IPS-18c (cell line): Measurements from ENCODE around the gene P2RX2.

Experiments used
- H3K4me3 ChIP-seq: 2 replicates; pipeline ENCODE4 v1.7.0; 2013; ENCODE audit warnings: low read depth, mild to moderate bottlenecking, low read length, moderate library complexity; ENCODE audit not compliant: insufficient read depth
- H3K9me3 ChIP-seq: one replicate; pipeline ENCODE4 v1.6.1; 2013; ENCODE audit warnings: mild to moderate bottlenecking, low read length, moderate library complexity; ENCODE audit not compliant: control insufficient read depth, insufficient read depth

The P2RX2 gene

GRCh38 chr12:132581348-132582057 is 37.1 kb upstream of the P2RX2 start:
- peak overlapping the region; percentile 44; the same call in 1 of the 2 replicates for H3K4me3 ChIP-seq
- no peaks in the 10 kb centered on the region for H3K9me3 ChIP-seq

- Histone ChIP-seq H3K4me3 (peak overlapping the region; percentile 44), H3K9me3 (no peaks in the 10 kb centered on the region)
Measured at GRCh38 chr12:132582058-132582420, 36.5 kb upstream of the P2RX2 start.

GRCh38 chr12:132582582-132583410 is 35.8 kb upstream of the P2RX2 start:
- Histone ChIP-seq H3K9me3 (no peaks in the 10 kb centered on the region), H3K4me3 (peak overlapping the region; percentile 44)

GRCh38 chr12:132583411-132583710 is 35.2 kb upstream of the P2RX2 start:
- Histone ChIP-seq H3K9me3 (no peaks in the 10 kb centered on the region), H3K4me3 (peak overlapping the region; percentile 34; the same call in 1 of the 2 replicates)

DNA sequence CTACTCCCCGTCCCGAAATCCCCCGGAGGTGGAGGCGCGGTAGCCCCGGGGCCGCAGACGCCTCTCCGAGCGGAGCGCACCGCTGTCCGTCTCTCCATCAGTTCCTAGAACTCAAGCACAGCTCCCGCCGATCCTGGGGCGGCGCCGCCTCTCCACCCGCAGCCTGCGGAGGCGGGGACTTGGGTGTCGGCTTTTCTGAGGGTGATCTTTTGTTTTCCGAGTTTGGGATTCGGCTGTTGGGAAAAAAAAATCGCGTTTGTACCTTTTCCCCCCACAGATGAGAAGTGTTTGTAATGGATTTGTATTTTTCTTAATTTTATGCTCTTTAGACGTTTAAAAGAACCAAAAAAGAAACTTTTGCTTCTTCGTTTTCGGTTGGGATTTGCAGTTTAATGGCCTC is 34.8 kb upstream of the P2RX2 start:
- no peaks in the 10 kb centered on the region for H3K9me3 ChIP-seq

DNA sequence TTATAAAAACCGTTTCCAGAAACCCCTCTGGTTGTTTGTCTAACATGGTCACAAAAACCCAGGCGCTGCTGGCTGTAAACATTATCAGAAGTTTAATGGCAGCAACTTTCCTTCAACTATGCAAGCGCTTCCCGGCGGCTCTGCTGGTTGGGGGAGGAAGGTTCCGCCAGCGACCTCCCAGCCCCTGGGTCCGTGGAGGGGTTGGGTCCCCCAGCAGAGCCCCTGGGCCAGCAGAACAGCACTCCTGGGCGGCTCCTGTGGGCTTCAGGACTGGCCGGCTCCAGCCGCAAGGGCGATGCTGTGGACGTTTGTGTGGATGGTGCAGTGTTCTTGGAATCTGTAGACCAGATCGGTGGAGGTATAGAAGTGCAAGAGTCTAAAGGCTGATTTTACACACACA is 34.1 kb upstream of the P2RX2 start:
- Histone ChIP-seq H3K9me3 (no peaks in the 10 kb centered on the region), H3K4me3 (no peak overlapping the region)

More for the DNA sequence above, 34.8 kb upstream of the P2RX2 start:
- peak overlapping the region; percentile 34; the same call in 1 of the 2 replicates for H3K4me3 ChIP-seq

- H3K9me3 ChIP-seq: no peaks in the 10 kb centered on the region
- no peak overlapping the region for H3K4me3 ChIP-seq
Measured at GRCh38 chr12:132585177-132585576, 33.4 kb upstream of the P2RX2 start.

GRCh38 chr12:132586929-132587328 is 31.6 kb upstream of the P2RX2 start:
- Histone ChIP-seq H3K9me3 (no peaks in the 10 kb centered on the region), H3K4me3 (no peak overlapping the region)

GRCh38 chr12:132587781-132588180 is 30.8 kb upstream of the P2RX2 start:
- no peaks in the 10 kb centered on the region for H3K9me3 ChIP-seq

DNA sequence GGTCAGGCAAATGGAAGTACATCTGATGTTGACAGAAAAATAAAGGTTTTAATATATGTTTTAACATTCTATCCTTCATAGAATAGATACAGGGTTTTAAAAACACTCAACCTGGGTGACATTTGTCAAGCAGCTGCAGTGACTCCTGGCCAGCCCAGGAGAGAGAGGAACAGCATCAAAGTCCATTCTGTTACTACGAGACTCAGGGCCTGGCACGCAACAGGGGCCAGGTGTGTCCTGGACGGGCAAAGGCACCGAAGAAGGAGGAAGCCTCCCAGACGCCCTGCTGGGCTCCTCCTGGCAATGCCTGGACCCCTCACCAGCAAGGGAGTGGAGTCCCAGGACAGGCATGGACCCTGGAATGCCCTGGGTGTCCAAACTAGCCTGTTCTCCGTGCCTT is 30.3 kb upstream of the P2RX2 start:
- no peak overlapping the region for H3K4me3 ChIP-seq
- H3K9me3 ChIP-seq: no peaks in the 10 kb centered on the region

More at GRCh38 chr12:132587781-132588180, 30.8 kb upstream of the P2RX2 start:
- H3K4me3 ChIP-seq: no peak overlapping the region

DNA sequence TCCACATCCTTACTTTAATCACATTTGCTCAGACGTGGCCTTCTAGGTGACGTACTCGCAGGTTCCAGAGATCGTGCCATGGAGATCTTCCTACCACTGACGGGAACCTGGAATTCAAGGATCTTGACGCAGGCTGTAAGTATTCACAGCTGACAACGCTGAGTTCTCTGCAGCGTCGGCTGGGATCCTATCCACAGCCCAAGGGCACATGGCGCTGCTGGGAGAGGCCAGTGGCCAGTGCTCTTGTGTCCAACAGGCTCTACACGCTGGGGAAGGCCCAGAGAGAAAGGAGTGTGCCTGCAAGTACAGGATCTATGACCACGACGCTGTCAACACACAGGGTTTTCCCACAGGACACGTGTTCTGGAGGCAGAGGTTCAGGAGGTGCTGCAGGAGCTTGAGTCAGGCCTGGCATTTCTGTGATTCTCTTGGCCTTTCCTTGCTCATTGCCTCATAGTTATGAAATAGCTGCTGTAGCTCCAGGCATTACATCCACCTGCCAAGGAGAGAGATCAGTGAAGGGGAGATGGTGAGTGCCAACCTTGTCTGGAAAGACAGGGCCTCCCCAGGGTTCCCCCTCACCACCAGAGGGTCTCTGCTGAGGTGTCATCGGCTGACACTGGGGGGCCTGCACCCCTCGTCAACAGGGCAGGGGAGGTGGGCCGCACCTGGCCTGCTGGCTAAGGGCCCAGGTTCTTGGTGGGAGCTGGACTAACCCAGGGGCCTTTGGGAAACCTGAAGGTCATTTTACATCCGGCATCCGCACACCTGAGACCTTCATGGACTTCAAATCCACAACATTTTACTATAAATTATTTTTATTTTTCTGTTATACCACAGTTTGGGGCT is 29.5 kb upstream of the P2RX2 start:
- H3K9me3 ChIP-seq: no peaks in the 10 kb centered on the region
- H3K4me3 ChIP-seq: no peak overlapping the region

GRCh38 chr12:132591107-132591935 is 27.3 kb upstream of the P2RX2 start:
- no peak overlapping the region for H3K4me3 ChIP-seq
- H3K9me3 ChIP-seq: no peaks in the 10 kb centered on the region

DNA sequence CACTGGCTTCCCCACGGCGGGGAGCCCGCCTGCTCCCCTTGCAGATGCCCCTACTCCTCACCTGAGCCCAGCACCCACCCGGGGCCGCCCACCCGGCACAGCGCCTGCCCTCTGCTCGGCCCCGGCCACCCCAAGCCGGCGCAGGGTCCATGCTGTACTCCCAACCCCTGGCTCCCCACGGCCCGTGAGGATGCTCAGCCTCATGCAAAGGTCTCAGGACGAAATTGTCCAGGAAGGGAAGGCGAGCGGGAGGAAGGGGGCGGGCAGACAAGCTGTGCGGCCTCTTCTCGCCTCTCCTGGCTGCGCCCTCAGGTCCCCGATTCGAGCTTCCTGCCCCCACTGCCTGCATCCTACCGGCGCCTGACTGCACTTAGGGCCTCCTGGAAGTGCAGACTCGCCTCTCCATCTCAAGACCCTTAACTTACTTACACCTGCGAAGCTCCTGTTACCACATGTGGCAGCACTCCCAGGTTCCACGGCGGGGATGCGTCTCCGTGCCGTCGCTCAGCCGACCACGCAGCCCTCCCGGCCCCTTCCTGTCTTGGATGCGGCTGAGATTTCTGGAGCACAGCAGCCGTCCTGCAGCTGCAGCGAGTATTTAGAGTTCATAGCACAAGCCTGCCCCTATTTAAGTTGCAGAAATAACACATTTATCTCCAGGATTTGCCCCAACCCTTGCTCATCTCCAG is 26.1 kb upstream of the P2RX2 start:
- Histone ChIP-seq H3K4me3 (no peak overlapping the region), H3K9me3 (no peaks in the 10 kb centered on the region)

- H3K9me3 ChIP-seq: no peaks in the 10 kb centered on the region
- H3K4me3 ChIP-seq: no peak overlapping the region
Measured at GRCh38 chr12:132593071-132593470, 25.5 kb upstream of the P2RX2 start.

GRCh38 chr12:132593521-132593920 is 25.1 kb upstream of the P2RX2 start:
- no peak overlapping the region for H3K4me3 ChIP-seq
- no peaks in the 10 kb centered on the region for H3K9me3 ChIP-seq

DNA sequence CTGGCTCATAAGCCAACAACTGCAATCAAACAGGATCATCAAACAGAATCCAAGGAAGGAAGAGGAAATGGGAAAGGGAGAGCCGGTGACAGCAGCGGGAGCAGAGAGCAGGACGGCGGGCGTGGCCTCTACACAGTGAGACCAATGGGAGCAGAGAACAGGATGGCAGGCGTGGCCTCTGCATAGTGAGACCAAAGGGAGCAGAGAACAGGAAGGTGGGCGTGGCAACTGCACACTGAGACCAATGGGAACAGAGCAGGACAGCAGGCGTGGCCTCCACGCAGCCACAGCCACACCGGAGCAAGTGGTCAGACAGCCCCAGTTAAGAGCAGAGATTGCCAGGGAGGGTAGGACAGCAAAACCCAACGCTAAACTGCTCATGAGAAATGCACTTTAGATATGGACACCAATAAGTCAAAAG is 24.6 kb upstream of the P2RX2 start:
- Histone ChIP-seq H3K9me3 (no peaks in the 10 kb centered on the region), H3K4me3 (no peak overlapping the region)
